Thoracic aorta (tissue), 2 donors: Measurements from ENCODE around the gene B4GALNT1. TPM values are rescaled to one million over a fixed set of nuclear protein-coding genes. Genes with fewer than 3 reads are reported as not detected.

Experiments used
- ATAC-seq: fragments of 150-250 bp; one replicate; pipeline ENCODE4 v1.8.0; 2017; ENCODE audit warnings: low read depth; ENCODE audit not compliant: insufficient number of reproducible peaks, low FRiP score
- DNase-seq: peaks from one replicate; pipeline ENCODE4 v3.0.0-alpha.2; 2020; ENCODE audit warnings: low spot score
- H3K27ac ChIP-seq, 2 donors: fragments of 200-600 bp; sonication (generic); 1 replicate in 1 of 2; 2 replicates in 1 of 2; pipeline ENCODE4 v1.5.1; 2016; ENCODE audit warnings: mild to moderate bottlenecking in 2 of 2, moderate library complexity in 2 of 2
- H3K27me3 ChIP-seq: fragments of 200-600 bp; sonication (generic); replicated peaks from 2 replicates; pipeline ENCODE4 v1.6.0; 2016; ENCODE audit warnings: mild to moderate bottlenecking; ENCODE audit not compliant: insufficient read depth
- H3K36me3 ChIP-seq: fragments of 200-600 bp; sonication (generic); one replicate; pipeline ENCODE4 v1.5.1; 2016
- H3K4me1 ChIP-seq, 2 donors: fragments of 200-600 bp; sonication (generic); 1 replicate in 1 of 2; 2 replicates in 1 of 2; pipeline versions ENCODE4 v1.5.1 to v1.6.0; 2016; ENCODE audit warnings: low read depth in 2 of 2, mild to moderate bottlenecking in 1 of 2; ENCODE audit not compliant: control insufficient read depth in 1 of 2
- H3K4me3 ChIP-seq: fragments of 200-600 bp; sonication (generic); 2 replicates; pipeline ENCODE4 v1.5.1; 2016; ENCODE audit warnings: mild to moderate bottlenecking
- H3K9me3 ChIP-seq: fragments of 200-600 bp; sonication (generic); 2 replicates; pipeline ENCODE4 v1.5.1; 2016
- CTCF ChIP-seq: fragments of 200-600 bp; sonication (generic); IDR thresholded peaks from one replicate; pipeline ENCODE4 v1.5.1; 2019; ENCODE audit warnings: antibody characterized with exemption
- total RNA-seq, 2 donors: library from RNA; depleted of rRNA; stranded (reverse); fragments of >200 nt; gene quantifications; one replicate each; pipeline versions ENCODE4 v1.1.0 to v1.2.3, GENCODE V29; 2016

B4GALNT1 gene
- total RNA-seq, 2 donors from 2014 or later: 4.0 to 11.0 TPM

- no peaks in the 10 kb centered on the region for H3K9me3 ChIP-seq
- no peaks in the 10 kb centered on the region for H3K36me3 ChIP-seq
- no peak for DNase-seq
- ATAC-seq: no peak
- no peak overlapping the region for H3K27ac ChIP-seq
- H3K27me3 ChIP-seq: no peaks in the 10 kb centered on the region
- H3K4me3 ChIP-seq: peak overlapping the region; percentile 78
- no peak for TF ChIP-seq CTCF
- H3K4me1 ChIP-seq: peaks cover 7 to 17% of the 10 kb centered on the region in 2 donors
Measured at GRCh38 chr12:57631566-57632072, 1.4 kb downstream of the B4GALNT1 start.

GRCh38 chr12:57630891-57631433, 2.0 kb downstream of the B4GALNT1 start:
- DNase-seq (no peak), ATAC-seq (no peak)
- peaks cover 4% of the 10 kb centered on the region for H3K36me3 ChIP-seq
- no peaks in the 10 kb centered on the region for H3K9me3 ChIP-seq
- no peak overlapping the region for H3K4me3 ChIP-seq
- no peak overlapping the region for H3K27ac ChIP-seq
- no peaks in the 10 kb centered on the region for H3K27me3 ChIP-seq
- peaks cover 7 to 17% of the 10 kb centered on the region in 2 donors for H3K4me1 ChIP-seq
- TF ChIP-seq CTCF: no peak

GRCh38 chr12:57629897-57630471, 3.0 kb downstream of the B4GALNT1 start:
- DNase-seq (no peak), ATAC-seq (no peak)
- TF ChIP-seq CTCF: no peak
- Histone ChIP-seq H3K4me3 (no peak overlapping the region), H3K4me1 (peaks cover 7 to 17% of the 10 kb centered on the region in 2 donors), H3K36me3 (peaks cover 12% of the 10 kb centered on the region), H3K9me3 (no peaks in the 10 kb centered on the region), H3K27ac (no peak overlapping the region), H3K27me3 (no peaks in the 10 kb centered on the region)

GRCh38 chr12:57628280-57629191, 4.5 kb downstream of the B4GALNT1 start:
- H3K27me3 ChIP-seq: no peaks in the 10 kb centered on the region
- no peak for ATAC-seq
- H3K36me3 ChIP-seq: peaks cover 12% of the 10 kb centered on the region
- no peak overlapping the region for H3K27ac ChIP-seq
- H3K9me3 ChIP-seq: no peaks in the 10 kb centered on the region
- no peak for TF ChIP-seq CTCF
- H3K4me3 ChIP-seq: no peak overlapping the region
- DNase-seq: no peak
- H3K4me1 ChIP-seq: peaks cover 7 to 16% of the 10 kb centered on the region in 2 donors
